ENCODE data around the gene PSMD2. TPM values are rescaled to one million over a fixed set of nuclear protein-coding genes. Genes with fewer than 3 reads are reported as not detected.

The PSMD2 gene
- total and polyA plus RNA-seq, 2 of the 8 experiments (the other 6 are each of a cell fraction or from before 2014, with no cell fraction given), result 350 to 363 TPM

DNA sequence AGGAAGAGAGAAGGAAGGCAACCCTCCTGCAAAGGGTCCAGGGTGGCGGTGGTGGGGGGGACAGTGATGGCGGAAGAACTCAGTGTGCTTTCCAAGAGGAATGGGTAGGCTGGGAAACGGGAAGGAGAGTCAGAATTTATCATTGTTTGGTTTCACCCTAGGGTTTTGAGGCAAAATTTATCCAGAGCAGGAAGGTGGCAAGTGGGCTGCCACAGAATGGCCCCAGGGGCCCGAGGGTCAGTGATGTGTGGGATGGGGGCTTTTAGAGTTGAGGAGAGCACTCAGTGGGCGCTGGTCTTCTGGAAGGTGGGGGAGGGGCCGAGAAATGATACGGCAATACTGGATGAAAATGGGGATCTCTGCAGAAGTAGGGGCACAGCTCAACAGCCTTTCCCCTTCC, 38.9 kb downstream of the PSMD2 start:
- 78% methylated on average over 6 of the region's 7 CpGs; no CpG with 5 or more reads in 1 of the 2 experiments for WGBS, 2 experiments (ENCODE audit: extremely low coverage in 1 of 2, insufficient coverage in 1 of 2, insufficient read length in 1 of 2, insufficient replicate concordance in 2 of 2, low coverage in 1 of 2, low lambda C conversion rate in 2 of 2, missing lambda C conversion rate in 1 of 2)
- no peak overlapping the region for H2BK20ac ChIP-seq (ENCODE audit: low read length)
- H2AFZ ChIP-seq (ENCODE audit: low read length), result no peak overlapping the region
- no peak overlapping the region for H3K14ac ChIP-seq (ENCODE audit: insufficient read length)
- no peak overlapping the region for H2BK120ac ChIP-seq (replicated peaks; ENCODE audit: low read depth, low read length)
- peak overlapping the region in 2 of 4 experiments; percentile 34 to 53; a peak in 2 of 7 replicates for H3K9ac ChIP-seq (replicated peaks in 1 of 4; ENCODE audit: extremely low read depth in 1 of 4, low read depth in 3 of 4, low read length in 3 of 4)
- no peaks in the 10 kb centered on the region for H3K27me3 ChIP-seq (replicated peaks in 1 of 4; ENCODE audit: control insufficient read depth in 3 of 4, extremely low read depth in 1 of 4, insufficient read depth in 3 of 4, low read length in 3 of 4)
- H2BK5ac ChIP-seq (ENCODE audit: low read depth, low read length), result no peak overlapping the region; the same call in 1 of the 2 replicates
- peaks cover 11 to 22% (median 20%) of the 10 kb centered on the region in 4 experiments; a peak in 7 of 8 replicates for H3K36me3 ChIP-seq (ENCODE audit: control insufficient read depth in 2 of 4, insufficient read depth in 4 of 4, low read length in 3 of 4)
- no peak overlapping the region for H4K5ac ChIP-seq (ENCODE audit: insufficient read length, low read depth, low read length)
- CTCF ChIA-PET (ENCODE audit: partially characterized antibody), result interaction anchor here (0.9 to 3.6 kb wide), 12 partner anchors 10 to 204 kb away, joined by 4 to 16 read pairs (median 5); no protein-coding TSS in a partner anchor
- no peak overlapping the region for H3K56ac ChIP-seq (replicated peaks; ENCODE audit: insufficient read length, low read depth, low read length)
- 0 out of 2 replicates have a peak overlapping the region, but pooled peaks have one; percentile 78 for H2AK5ac ChIP-seq (ENCODE audit: low read depth, low read length)
- FAIRE-seq (no peak), DNase-seq (ENCODE audit: low read depth in 1 of 2, low spot score in 2 of 2) (no peak)
- no peak overlapping the region for H3K4ac ChIP-seq (replicated peaks; ENCODE audit: insufficient read length, low read depth, low read length)
- POLR2A ChIA-PET (ENCODE audit: partially characterized antibody), result interaction anchor here (0.8 to 3.6 kb wide), 18 partner anchors 8 to 189 kb away, joined by 3 to 30 read pairs (median 4); partner anchors contain the start of genes CAMK2N2 and EIF4G1
- H3K79me1 ChIP-seq (ENCODE audit: low read depth, low read length), result peaks cover 9% of the 10 kb centered on the region
- H3K4me2 ChIP-seq (ENCODE audit: insufficient read depth in 1 of 2, low read depth in 2 of 2, low read length in 2 of 2), result peak overlapping the region; percentile 72 to 98
- peaks cover 5 to 27% (median 18%) of the 10 kb centered on the region in 4 experiments for H3K4me1 ChIP-seq (replicated peaks in 1 of 4; ENCODE audit: control insufficient read depth in 3 of 4, insufficient read depth in 4 of 4, low read length in 3 of 4)
- H3K23ac ChIP-seq (ENCODE audit: insufficient read length), result no peak overlapping the region
- peak overlapping the region; percentile 84; the same call in 1 of the 2 replicates for H2BK12ac ChIP-seq (ENCODE audit: low read depth, low read length)
- H3K23me2 ChIP-seq (ENCODE audit: low read depth, low read length), result peaks cover 14% of the 10 kb centered on the region
- no peak overlapping the region for H2BK15ac ChIP-seq (ENCODE audit: low read length)
- H3K18ac ChIP-seq (ENCODE audit: extremely low read depth, low read length), result no peak overlapping the region
- H4K20me1 ChIP-seq (replicated peaks in 1 of 2; ENCODE audit: control insufficient read depth in 1 of 2, insufficient read depth in 2 of 2, low read length in 2 of 2), result peaks cover 18 to 36% of the 10 kb centered on the region in 2 experiments
- peak overlapping the region; percentile 7 for H4K8ac ChIP-seq (ENCODE audit: extremely low read depth, insufficient read depth, low read length)
- no peaks in the 10 kb centered on the region for H3K9me3 ChIP-seq (ENCODE audit: insufficient read depth in 2 of 2, low read depth in 1 of 2, low read length in 1 of 2)
- no peak overlapping the region for H4K91ac ChIP-seq (replicated peaks; ENCODE audit: insufficient read length, low read length)
- TF ChIP-seq TAF7 (optimal IDR thresholded peaks at IDR 0.05; ENCODE audit: borderline replicate concordance, low read depth, low read length), result no peak
- TF ChIP-seq EZH2 (IDR thresholded peaks at IDR 0.05; ENCODE audit: low read depth, low read length, severe bottlenecking), result no peak
- no peak for TF ChIP-seq POLR2A (IDR thresholded peaks at IDR 0.05; ENCODE audit: control extremely low read depth in 1 of 2, low read depth in 2 of 2, low read length in 2 of 2)
- TF ChIP-seq ZNF274 (IDR thresholded peaks at IDR 0.05; ENCODE audit: borderline replicate concordance, extremely low read depth, low read length), result no peak
- TF ChIP-seq TCF12 (IDR thresholded peaks at IDR 0.05; ENCODE audit: low read depth, low read length), result no peak
- peak overlapping the region; percentile 32; the same call in 1 of the 2 replicates for H3K27ac ChIP-seq (ENCODE audit: low read depth, low read length)
- H3K4me3 ChIP-seq (ENCODE audit: extremely low read depth in 1 of 4, insufficient read depth in 2 of 4, low read depth in 3 of 4, low read length in 4 of 4), result peak overlapping the region in 1 of 4 experiments; percentile 50; a peak in 4 of 8 replicates
- H3K79me2 ChIP-seq (ENCODE audit: control insufficient read depth in 1 of 2, insufficient read depth in 2 of 2, low read length in 2 of 2), result peaks cover 0 to 2% of the 10 kb centered on the region in 2 experiments; a peak in 1 of 4 replicates

Data from H1 (cell line).